HG03095 (cell line): Measurements from ENCODE around the gene ARPC1B.
A peak's percentile ranks its signal among the peaks of the same experiment; 100 is the strongest.
"Not testable (repeated sequence)": the region's sequence is repeated elsewhere in the genome, so short reads cannot be mapped to it uniquely, and the experiment has no call there.

ENCODE experiments used
- ATAC-seq: cut with Tn5 transposase; IDR thresholded peaks from one replicate; pipeline ENCODE4 v1.9.1; 2021; ENCODE audit warnings: moderate library complexity; ENCODE audit not compliant: unreplicated experiment

Gene ARPC1B

DNA sequence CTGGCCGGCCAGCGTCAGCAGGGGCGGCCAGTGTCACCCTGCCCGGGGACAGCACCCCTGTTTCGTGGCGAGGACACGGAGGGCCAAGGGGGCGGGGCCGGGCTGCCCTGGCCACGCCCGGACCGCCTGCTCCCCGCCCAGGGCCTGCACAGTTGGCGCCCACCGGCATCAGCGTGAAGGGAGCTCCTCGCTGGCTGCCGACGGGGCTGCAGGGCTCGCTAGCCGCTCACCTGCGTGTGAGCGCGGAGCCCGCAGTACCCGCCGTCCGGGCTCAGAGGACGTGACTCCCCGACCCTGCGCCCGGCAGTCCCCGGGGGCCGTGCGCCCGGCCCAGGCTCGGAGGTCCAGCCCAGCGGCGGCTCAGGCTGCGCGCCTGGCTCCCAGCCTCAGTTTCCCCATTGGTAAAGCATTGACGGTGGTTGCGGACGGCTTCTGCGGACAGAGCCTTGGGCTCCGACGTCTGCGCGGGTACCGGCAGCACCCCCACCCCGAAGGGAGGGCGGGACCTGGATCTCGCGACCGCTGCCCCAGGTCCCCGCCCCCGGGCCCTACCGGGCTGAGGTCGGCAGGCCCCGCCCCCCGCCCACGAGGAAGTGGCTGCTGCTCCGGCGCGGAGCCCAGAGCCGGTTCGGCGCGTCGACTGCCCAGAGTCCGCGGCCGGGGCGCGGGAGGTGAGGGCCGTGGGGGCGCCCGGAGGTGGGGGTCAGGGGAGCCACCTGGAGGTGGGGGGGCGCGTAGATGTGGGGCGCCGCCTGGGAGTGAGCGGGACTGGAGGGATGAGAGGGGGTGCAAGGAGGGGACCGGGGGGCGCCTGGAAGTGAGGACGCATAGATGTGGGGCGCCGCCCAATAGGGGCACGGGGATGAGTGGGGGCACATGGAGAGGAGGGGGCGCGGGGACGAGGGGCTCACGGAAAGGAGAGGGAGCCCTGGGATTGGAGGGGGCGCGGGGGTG, at the start of gene ARPC1B:
ARPC1B (plus strand) TSS at position 620 of the 954 bp plus-strand sequence. CDS start 10,985 bp downstream, outside the sequence.
- peak; percentile 52 for ATAC-seq

DNA sequence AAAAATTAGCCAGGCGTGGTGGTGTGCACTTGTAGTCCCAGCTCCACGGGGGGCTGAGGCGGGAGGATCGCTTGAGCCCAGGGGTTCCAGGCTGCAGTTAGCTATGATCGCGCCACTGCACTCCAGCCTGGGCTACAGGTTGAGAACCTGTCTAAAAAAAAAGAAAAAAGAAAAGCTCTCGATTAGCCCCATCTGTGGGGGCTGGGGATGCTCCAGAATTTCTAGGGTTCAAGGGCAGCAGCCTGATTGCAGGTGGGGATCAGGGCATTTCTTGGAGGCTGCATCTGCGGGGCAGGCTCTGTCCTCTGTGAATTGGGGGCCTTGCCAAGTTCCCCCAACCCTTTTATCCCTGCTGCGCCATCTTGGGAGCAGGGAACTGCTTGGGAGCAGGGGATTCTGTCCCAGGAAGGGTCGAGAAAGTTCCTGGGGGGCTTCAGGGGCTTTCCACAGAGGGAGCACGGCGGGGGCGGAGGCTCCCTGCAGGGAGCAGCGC, 49.5 kb upstream of the ARPC1B start:
- ATAC-seq: no peak

DNA sequence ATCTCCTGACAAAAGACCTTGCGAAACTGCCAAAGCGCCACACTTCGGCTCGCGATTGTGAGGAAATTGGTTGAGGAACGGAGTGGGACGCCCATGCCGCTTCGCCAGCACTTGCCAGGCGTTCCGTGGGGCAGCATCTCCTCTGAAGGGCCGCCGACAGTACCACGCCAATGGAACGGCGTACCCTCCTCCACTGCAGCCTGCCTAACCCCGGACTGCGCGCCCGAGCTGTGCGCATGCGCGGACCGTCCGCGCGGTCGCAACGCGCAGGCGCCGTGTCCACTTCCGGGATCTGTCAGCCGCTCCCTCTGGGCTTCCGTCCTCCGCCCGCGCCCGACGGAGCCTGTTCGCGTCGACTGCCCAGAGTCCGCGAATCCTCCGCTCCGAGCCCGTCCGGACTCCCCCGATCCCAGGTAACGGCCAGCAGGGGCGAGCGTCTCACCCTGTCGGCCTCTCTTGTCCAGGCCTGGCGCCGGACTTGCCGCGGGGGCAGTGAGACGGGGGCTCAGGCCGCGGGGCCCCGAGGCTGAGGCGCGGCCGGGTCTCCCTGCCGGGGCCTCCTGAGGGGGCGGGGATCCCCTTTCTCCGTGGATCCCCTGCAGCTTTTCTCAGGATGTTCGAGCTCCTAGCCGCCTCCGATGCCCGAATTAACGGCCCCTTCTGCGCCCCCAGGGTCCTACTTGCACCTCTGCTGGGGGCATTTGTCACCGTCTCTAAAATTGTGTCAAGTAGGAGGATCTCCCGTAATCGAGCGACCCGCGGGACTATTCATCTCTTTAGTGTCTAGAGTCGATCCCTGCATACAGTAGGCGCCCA, 48.7 kb upstream of the ARPC1B start, which contains the start of gene ARPC1A:
ARPC1A (plus strand) TSS at position 307 of the 816 bp plus-strand sequence. CDS start 7,456 bp downstream, outside the sequence.
- ATAC-seq: peak; percentile 75

DNA sequence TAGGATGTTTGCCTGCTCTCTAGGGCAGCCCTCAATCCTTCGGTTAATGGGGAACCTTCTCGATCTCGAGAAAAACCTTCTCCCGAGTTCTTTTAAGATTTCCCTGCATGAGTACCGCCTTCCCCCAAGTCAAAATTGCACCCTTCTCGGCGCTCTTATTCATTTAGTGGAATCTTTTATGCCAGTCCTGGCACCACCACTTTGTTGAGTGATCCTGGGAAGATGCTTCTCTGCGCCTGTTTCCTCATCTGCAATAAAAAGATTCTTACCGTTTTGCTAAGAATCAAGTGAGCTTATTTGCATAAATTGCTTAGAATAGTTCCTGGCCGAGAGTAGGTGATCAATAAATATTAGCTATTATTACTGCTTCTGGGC, 48.1 kb upstream of the ARPC1B start:
- no peak for ATAC-seq

DNA sequence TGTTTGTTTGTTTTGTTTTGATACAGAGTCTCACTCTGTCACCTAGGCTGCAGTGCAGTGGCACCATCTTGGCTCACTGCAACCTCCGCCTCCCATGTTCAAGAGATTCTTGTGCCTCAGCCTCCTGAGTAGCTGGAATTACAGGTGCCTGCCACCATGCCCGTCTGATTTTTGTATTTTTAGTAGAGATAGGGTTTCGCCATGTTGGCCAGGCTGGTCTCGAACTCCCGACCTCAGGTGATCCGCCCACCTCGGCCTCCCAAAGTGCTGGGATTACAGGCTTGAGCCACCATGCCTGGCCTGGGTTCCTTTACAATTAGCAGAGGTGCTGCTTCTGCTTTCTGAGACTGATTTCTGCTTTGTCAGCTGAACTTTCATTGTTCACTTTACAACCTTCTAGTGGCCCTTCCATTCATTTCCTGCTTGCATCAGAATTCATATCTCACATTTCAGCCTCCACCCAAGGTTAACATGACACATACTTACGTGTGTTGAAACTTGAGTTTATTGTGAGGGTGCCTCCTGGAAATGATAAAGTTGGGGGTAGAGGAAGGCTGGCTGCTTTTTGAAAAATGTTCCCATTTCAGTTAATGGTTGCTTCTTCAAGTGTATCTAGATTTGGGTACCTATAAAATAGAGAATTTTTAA, 44.1 kb upstream of the ARPC1B start:
- ATAC-seq: not testable (repeated sequence)

DNA sequence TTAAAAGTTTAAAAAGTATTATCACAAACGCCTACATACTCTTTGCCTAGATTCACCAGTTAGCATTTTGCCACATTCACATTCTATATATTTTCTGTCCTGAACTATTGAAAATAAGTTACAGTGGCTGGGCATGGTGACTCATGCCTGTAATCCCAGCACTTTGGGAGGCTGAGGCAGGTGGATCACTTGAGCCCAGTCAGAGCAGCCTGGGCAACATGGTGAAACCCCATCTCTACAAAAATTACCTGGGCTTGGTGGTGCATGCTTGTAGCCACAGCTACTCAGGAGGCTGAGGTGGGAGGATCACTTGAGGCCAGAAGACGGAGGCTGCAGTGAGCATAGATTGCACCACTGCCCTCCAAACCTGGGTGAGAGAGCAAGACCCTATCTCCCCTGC, 43.5 kb upstream of the ARPC1B start:
- no peak for ATAC-seq

DNA sequence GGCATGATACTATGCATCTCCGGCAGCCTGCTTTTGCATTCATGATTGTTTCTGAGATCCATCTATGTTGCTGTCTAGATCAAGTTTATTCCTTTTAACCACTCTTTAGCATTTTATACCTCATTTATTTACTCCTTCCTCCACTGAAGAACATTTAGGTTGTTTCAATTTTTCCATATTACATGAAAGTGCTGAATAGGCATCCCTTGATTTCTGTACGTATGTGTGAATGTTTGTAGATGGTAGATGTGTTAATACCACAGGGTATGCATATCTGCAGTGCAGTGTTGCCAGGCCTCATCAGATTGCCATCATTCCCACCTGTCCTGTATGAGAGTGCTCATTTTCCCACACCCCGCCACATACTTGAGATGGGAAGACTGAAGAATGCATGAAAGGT, 34.9 kb upstream of the ARPC1B start:
- no peak for ATAC-seq

DNA sequence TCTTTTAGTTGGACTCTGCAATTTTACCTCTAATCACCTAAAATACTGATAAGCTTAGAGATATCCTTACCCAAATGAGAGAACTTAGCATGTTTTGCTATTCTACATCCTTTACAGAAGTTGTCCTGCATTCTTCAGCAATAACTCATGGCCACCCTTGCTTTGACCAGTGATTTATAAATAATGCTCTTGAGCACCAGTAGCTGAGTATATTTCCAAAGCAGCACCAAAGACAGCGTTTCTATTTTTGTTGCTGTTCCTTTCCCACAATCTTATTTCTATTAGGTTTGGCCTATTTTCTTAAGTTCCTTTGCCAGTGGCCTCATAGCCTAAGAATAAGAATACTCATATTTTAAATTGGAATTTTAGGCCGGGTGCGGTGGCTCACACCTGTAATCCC, 33.9 kb upstream of the ARPC1B start:
- ATAC-seq: no peak

DNA sequence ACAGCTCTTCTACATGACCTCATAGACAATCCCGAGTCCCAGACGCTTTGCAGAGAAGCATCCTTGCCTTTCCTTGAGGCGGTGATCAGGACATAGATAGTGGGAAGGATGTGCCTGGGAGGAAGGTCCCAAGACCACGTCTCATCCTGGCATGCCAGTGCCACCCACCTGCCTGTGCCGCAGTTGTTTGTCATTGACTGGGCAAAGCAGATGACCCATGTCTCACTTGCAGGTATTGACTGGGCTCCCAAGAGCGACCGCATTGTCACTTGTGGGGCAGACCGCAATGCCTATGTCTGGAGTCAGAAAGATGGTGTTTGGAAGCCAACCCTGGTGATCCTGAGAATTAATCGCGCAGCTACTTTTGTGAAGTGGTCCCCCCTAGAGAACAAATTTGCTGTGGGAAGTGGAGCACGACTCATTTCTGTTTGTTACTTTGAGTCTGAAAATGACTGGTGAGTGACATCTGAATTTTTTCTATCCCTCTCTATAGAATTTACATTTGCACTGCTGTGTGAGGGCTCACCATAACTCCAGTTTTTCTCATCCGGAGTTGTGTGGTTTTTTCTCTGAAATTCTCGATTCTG, 30.4 kb upstream of the ARPC1B start:
- ATAC-seq: no peak

DNA sequence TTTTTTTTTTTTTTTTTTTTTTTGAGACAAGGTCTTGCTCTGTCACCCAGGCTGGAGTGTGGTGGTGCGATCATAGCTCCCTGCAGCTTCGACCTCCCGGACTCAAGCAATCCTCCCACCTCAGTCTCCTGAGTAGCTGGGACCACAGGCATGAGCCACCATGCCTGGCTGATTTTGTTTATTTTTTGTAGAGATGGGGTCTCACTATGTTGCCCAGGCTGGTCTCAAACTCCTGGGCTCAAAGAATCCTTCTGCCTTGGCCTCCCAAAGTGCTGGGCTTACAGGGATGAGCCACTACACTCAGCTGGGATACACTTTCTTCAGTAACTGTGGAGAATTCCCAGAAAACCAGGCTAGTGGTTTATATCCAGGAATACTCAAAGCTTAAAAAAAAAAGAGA, 23.9 kb upstream of the ARPC1B start:
- ATAC-seq: not testable (repeated sequence)

DNA sequence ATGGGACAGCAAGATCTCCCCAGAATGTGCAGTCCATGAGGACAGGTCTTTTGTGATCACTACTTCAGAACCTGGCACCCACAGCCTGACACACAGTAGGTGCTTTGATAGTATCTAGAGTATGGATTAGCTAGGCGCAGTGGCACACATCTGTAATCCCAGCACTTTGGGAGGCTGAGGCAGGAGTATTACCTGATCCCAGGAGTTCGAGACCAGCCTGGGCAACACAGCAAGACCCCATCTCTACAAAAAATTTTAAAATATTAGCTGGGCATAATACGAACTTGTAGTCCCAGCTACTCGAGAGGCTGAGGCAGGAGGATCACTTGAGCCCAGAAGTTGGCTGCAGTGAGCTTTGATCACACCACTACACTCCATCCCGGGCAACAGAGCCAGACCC, 22.3 kb upstream of the ARPC1B start:
- no peak for ATAC-seq

DNA sequence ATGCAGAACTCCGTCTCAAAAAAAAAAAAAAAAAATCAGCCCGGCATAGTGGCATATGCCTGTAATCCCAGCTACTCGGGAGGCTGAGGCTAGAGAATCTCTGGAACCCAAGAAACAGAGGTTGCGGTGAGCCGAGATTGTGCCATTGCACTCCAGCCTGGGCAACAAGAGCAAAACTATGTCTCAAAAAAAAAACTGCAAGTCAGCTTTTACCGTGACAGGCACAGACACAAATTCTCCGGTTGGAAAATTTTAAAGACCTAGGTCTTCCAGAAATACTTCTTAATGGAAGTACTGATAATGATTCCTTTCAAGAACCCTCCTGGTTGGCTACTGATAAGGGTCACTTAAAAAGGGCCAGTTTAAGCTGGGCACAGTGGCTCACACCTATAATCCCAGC, 19.4 kb upstream of the ARPC1B start:
- no peak for ATAC-seq

DNA sequence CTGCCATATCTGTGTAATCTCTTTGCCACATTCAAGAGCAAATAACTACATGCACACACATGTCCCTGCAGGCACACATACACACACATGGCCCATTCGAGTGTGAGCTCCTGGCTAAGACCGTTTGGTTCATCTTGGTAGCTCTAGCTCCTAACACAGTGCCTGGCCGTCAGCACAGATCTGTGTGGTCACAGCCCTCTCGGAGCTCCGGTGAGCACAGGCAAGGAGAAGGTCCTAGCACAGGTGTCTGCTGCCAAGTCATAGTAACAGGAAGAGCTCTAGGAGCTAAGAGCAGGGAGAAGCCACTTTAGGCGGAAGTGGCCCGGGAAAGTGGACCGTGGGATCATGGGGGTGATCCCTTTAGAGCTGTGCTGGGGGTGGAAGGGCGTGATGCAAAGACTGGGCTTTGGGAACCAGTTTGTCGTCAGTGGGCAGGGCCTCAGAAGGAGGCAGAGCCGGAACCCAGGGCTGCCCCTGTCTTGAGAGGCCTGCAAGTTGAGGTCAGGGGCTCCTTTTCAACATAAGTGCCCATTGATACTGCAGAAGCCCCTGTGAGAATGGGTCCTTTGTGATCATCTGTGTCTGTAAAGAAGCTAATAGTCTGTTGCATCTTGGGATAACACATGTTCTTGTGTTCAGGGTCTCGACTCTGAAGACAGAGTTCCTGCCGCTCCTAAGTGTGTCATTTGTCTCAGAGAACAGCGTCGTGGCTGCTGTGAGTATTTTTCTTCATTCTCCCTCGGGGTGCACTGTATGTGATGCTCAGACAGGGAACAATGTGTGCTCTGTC, 16.6 kb upstream of the ARPC1B start:
- no peak for ATAC-seq

DNA sequence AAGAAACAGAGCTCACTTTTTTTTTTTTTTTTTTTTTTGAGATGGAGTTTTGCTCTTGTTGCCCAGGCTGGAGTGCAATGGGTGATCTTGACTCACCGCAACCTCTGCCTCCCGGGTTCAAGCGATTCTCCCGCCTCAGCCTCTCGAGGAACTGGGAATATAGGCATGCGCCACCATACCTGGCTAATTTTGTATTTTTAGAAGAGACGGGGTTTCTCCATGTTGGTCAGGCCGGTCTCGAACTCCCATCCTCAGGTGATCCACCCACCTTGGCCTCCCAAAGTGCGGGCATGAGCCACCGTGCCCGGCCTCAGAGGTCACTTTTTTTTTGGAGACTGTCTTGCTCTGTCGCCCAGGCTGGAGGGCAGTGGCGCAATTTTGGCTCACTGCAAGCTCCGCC, 16.0 kb upstream of the ARPC1B start:
- ATAC-seq: not testable (repeated sequence)

DNA sequence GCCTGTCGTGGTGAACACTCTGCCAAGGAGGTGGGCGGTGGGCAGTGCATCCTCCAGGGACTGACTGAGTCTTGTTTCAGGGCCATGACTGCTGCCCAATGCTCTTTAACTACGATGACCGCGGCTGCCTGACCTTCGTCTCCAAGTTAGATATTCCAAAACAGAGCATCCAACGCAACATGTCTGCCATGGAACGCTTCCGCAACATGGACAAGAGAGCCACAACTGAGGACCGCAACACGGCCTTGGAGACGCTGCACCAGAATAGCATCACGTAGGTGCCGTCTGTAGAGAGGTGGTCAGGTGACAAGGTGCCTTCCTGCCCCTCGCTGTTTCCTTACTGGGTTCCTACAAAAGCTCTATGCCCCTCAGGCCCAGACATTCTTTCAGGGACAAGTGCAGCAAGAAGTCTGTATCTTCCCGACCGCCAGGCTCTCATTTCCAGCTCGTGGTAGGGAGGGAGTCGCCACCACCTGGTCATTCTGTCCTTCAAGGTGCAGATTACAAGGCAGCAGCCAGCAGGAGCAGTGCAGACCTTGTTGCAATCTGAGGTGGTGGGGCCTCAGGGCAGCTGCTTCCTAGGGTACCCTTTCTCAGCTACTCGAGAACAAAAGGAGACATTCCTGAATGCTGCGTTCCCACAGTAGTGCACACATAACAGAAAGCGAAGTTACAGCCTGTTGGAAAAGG, 14.9 kb upstream of the ARPC1B start:
- no peak for ATAC-seq

DNA sequence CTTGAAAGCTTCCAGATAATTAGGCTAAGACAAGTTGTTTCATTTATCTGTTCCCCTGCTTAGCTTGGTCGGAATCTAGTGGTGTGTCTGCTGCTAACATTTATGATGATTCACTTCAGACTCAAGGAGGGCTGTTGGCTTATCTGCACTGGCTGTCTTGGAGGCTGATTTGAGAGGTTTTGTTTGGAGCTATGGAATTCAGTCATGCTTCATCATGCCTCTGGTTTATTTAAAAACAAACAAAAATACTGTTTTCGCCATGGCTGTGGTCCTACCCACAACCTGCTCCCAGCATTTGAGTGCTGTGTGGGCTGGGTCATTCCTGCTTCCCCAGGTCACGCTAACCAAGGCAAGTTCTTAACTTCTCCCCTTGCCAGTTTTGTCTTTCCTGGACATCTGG, 11.7 kb upstream of the ARPC1B start:
- ATAC-seq: no peak

DNA sequence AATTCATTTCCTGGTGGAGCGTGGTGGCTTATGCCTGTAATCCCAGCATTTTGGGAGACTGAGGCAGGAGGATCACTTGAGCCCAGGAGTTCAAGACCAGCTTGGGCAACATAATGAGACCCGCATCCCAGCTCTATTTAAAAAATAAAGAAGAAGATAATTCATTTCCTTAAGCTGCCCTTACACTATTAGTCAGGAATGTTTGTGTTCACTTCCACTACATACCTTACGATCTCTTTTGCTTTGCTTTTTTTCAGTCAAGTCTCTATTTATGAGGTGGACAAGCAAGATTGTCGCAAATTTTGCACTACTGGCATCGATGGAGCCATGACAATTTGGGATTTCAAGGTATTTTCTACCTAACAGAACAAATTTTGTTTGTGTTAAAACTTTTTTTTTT, 11.2 kb upstream of the ARPC1B start:
- ATAC-seq: no peak

DNA sequence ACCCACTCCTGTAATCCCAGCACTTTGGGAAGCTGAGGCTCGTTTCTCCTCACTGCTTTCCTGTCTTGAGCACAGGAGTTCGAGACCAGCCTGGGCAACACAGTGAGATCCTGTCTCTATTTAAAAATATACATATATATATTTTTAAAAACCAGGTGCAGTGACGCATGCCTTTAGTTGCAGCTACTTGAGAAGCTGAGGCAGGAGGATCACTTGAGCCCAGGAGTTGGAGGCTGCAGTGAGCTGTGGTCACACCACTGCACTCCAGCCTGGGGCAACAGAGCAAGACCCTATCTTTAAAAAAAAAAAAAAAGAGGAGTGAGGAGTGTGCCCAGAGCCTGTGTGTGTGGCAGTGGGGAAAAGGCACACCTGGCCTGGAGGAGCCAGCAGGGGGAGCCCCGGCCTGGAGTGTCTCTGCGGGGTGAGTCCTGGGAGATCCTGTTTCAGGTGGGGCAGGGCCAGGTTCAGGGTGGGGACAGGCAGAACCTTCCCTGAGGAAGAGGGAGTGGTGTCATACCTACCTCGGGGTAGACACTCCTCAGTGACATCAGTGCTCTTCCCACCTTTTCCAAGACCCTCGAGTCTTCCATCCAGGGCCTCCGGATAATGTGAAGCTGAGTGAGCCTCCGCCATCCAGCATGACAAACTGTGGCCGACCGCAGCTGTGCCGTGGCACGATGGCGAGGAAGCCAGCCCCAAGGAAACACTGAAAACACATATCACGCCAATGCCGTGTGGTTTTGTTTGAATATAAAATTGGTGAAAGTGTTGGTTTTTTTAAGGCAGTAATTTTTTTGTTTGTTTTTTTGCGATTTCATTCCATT, 9.0 kb upstream of the ARPC1B start:
- no peak for ATAC-seq
